Measurements from ENCODE around the gene CHIC2. TPM values are rescaled to one million over a fixed set of nuclear protein-coding genes. Genes with fewer than 3 reads are reported as not detected.

The CHIC2 gene
- total and polyA plus RNA-seq, 2 experiments from 2014 or later: 61.8 to 70.0 TPM

GRCh38 chr4:53960843-53961242 is 103.6 kb downstream of the CHIC2 start:
- 92% methylated on average over 5 of the region's 5 CpGs for WGBS (ENCODE audit: low lambda C conversion rate, missing lambda C conversion rate)
- Histone ChIP-seq H3K4me3 (no peak overlapping the region), H3K36me3 (replicated peaks; ENCODE audit: insufficient read depth, low read depth) (no peaks in the 10 kb centered on the region), H3K9me3 (ENCODE audit: low read depth) (no peaks in the 10 kb centered on the region), H3K4me2 (no peak overlapping the region), H3K27me3 (no peaks in the 10 kb centered on the region), H3K79me2 (no peaks in the 10 kb centered on the region), H3K4me1 (ENCODE audit: insufficient read depth) (no peaks in the 10 kb centered on the region), H3K9me2 (replicated peaks; ENCODE audit: insufficient read depth) (no peaks in the 10 kb centered on the region), H4K20me1 (ENCODE audit: insufficient read depth, poor library complexity, severe bottlenecking) (no peaks in the 10 kb centered on the region), H3K27ac (no peak overlapping the region), H2AFZ (no peak overlapping the region)
- no peak for DNase-seq (ENCODE audit: low spot score)
- no peak for TF ChIP-seq EZH2 (IDR thresholded peaks at IDR 0.05; ENCODE audit: borderline replicate concordance)
- TF ChIP-seq, protein P1, sequence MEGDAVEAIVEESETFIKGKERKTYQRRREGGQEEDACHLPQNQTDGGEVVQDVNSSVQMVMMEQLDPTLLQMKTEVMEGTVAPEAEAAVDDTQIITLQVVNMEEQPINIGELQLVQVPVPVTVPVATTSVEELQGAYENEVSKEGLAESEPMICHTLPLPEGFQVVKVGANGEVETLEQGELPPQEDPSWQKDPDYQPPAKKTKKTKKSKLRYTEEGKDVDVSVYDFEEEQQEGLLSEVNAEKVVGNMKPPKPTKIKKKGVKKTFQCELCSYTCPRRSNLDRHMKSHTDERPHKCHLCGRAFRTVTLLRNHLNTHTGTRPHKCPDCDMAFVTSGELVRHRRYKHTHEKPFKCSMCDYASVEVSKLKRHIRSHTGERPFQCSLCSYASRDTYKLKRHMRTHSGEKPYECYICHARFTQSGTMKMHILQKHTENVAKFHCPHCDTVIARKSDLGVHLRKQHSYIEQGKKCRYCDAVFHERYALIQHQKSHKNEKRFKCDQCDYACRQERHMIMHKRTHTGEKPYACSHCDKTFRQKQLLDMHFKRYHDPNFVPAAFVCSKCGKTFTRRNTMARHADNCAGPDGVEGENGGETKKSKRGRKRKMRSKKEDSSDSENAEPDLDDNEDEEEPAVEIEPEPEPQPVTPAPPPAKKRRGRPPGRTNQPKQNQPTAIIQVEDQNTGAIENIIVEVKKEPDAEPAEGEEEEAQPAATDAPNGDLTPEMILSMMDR (IDR thresholded peaks at IDR 0.05; ENCODE audit: poor library complexity): no peak
- no peak for TF ChIP-seq EZH2phosphoT487 (IDR thresholded peaks at IDR 0.05; ENCODE audit: low read depth, severe bottlenecking, unreplicated experiment)

Small RNA genes within 50 kb of the gene (small RNA-seq; reads per million reads assigned to genes)
- gene AC110792.1 (not detected), gene AC110792.3 (not detected)

Other genes starting within 250 kb of the CHIC2 start
- not detected in 2 replicates for gene GSX2, start 35.6 kb upstream of the CHIC2 start, total RNA-seq
- not detected in 2 replicates for gene GSX2, start 35.6 kb upstream of the CHIC2 start, polyA plus RNA-seq
- 102 and 117 TPM in 2 replicates for gene PDGFRA, start 164.7 kb upstream of the CHIC2 start, total RNA-seq
- gene PDGFRA, start 164.7 kb upstream of the CHIC2 start, polyA plus RNA-seq: 30.1 and 36.3 TPM in 2 replicates

Data from hepatocyte (in vitro differentiated cells).